Adrenal gland (tissue), 5 donors: ENCODE results near the gene PDIK1L.

Source experiments
- CTCF ChIP-seq, 6 experiments: fragments of 450-650 bp in 4 of 6; fragments of 200-600 bp in 2 of 6; sonication (generic) in 1 of 6; IDR thresholded peaks; 1 replicate in 5 of 6; 2 replicates in 1 of 6; pipeline versions ENCODE4 v1.5.1 to v1.8.0; 2016 to 2021; ENCODE audit warnings: antibody characterized with exemption in 6 of 6, mild to moderate bottlenecking in 2 of 6, moderate library complexity in 1 of 6
- POLR2A ChIP-seq, 2 donors: fragments of 450-650 bp; IDR thresholded peaks; one replicate each; pipeline ENCODE4 v1.6.1; 2017; ENCODE audit warnings: antibody characterized with exemption in 2 of 2, mild to moderate bottlenecking in 2 of 2, moderate library complexity in 1 of 2
- donor health status: DM: no; HTN: no; CAD: no.

DNA sequence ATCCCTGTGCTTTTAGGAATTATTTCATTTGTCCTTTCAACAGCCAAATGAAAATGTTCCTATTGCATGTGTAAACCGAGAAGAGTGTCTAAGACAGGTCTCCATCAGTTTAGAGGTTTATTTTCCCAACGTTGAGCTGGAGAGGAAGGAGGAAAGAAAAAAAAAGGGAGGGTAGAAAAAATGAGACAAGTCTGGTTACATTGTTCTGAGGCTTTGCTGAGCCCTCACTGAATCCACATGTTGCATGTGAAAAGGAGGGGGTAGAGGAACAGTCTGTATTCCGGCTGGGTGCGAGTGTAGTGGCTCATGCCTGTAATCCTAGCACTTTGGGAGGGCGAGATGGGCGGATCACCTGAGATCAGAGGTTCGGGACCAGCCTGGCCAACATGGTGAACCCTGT, 19.2 kb upstream of the PDIK1L start:
- TF ChIP-seq CTCF (IDR thresholded peaks at IDR 0.05) (no peak), POLR2A (IDR thresholded peaks at IDR 0.05) (no peak)
